Measurements from ENCODE around the gene ITPKB. TPM values are rescaled to one million over a fixed set of nuclear protein-coding genes. Genes with fewer than 3 reads are reported as not detected.

ITPKB gene
- total RNA-seq, 1 experiment from 2014 or later: 9.5 TPM

- CTCF ChIA-PET: interaction anchor here (0.7 to 2.2 kb wide), 13 partner anchors 10 to 252 kb away, joined by 3 to 12 read pairs (median 3); no protein-coding TSS in a partner anchor
- DNase-seq (ENCODE audit: unreplicated experiment): peak; percentile 94
- no TSS peak for BruUV-seq (replicated peaks)
Observed at GRCh38 chr1:226677027-226678020, 61.8 kb downstream of the ITPKB start.

GRCh38 chr1:226676381-226676780 is 62.7 kb downstream of the ITPKB start:
- no peak for DNase-seq (ENCODE audit: unreplicated experiment)
- H3K27me3 Mint-ChIP-seq (ENCODE audit: insufficient read depth, unreplicated experiment): no peaks in the 10 kb centered on the region
- intact Hi-C loops (cut with micrococcal nuclease): loop anchor here (2.0 kb wide), 1 partner anchor 26 kb away; no protein-coding TSS in a partner anchor
- peak overlapping the region; percentile 94 for H3K27ac Mint-ChIP-seq (ENCODE audit: low read depth, unreplicated experiment)
- ChIA-PET POLR2A (interaction anchor here (0.8 to 4.6 kb wide), 16 partner anchors 8 to 298 kb away, joined by 3 to 47 read pairs (median 7); partner anchors contain the start of gene ITPKB), CTCF (interaction anchor here (0.7 to 2.2 kb wide), 9 partner anchors 9 to 251 kb away, joined by 3 to 12 read pairs (median 3); no protein-coding TSS in a partner anchor)
- no peaks in the 10 kb centered on the region for H3K9me3 Mint-ChIP-seq (ENCODE audit: unreplicated experiment)
- no peaks in the 10 kb centered on the region for H3K36me3 Mint-ChIP-seq (ENCODE audit: insufficient read depth, unreplicated experiment)
- H3K4me3 Mint-ChIP-seq (ENCODE audit: unreplicated experiment): no peak overlapping the region
- BruUV-seq (replicated peaks): no TSS peak
- TF ChIP-seq CTCF (IDR thresholded peaks at IDR 0.05; ENCODE audit: unreplicated experiment): no peak
- peaks cover 30% of the 10 kb centered on the region for H3K4me1 Mint-ChIP-seq (ENCODE audit: insufficient read depth, unreplicated experiment)

More at GRCh38 chr1:226677027-226678020, 61.8 kb downstream of the ITPKB start:
- POLR2A ChIA-PET: interaction anchor here (0.6 to 4.6 kb wide), 24 partner anchors 8 to 297 kb away, joined by 3 to 47 read pairs (median 4); partner anchors contain the start of genes ITPKB and STUM
- H3K9me3 Mint-ChIP-seq (ENCODE audit: unreplicated experiment): no peaks in the 10 kb centered on the region
- peak overlapping the region; percentile 94 for H3K27ac Mint-ChIP-seq (ENCODE audit: low read depth, unreplicated experiment)
- peaks cover 30% of the 10 kb centered on the region for H3K4me1 Mint-ChIP-seq (ENCODE audit: insufficient read depth, unreplicated experiment)
- intact Hi-C loops (cut with micrococcal nuclease): loop anchor here (2.0 kb wide), 1 partner anchor 25 kb away; no protein-coding TSS in a partner anchor
- no peaks in the 10 kb centered on the region for H3K36me3 Mint-ChIP-seq (ENCODE audit: insufficient read depth, unreplicated experiment)
- no peaks in the 10 kb centered on the region for H3K27me3 Mint-ChIP-seq (ENCODE audit: insufficient read depth, unreplicated experiment)
- TF ChIP-seq CTCF (IDR thresholded peaks at IDR 0.05; ENCODE audit: unreplicated experiment): no peak
- peak overlapping the region; percentile 64 for H3K4me3 Mint-ChIP-seq (ENCODE audit: unreplicated experiment)

GRCh38 chr1:226675715-226676357 is 63.2 kb downstream of the ITPKB start:
- Mint-ChIP-seq H3K4me3 (ENCODE audit: unreplicated experiment) (no peak overlapping the region), H3K36me3 (ENCODE audit: insufficient read depth, unreplicated experiment) (no peaks in the 10 kb centered on the region), H3K9me3 (ENCODE audit: unreplicated experiment) (no peaks in the 10 kb centered on the region), H3K4me1 (ENCODE audit: insufficient read depth, unreplicated experiment) (peaks cover 30% of the 10 kb centered on the region), H3K27me3 (ENCODE audit: insufficient read depth, unreplicated experiment) (no peaks in the 10 kb centered on the region), H3K27ac (ENCODE audit: low read depth, unreplicated experiment) (peak overlapping the region; percentile 94)
- TF ChIP-seq CTCF (IDR thresholded peaks at IDR 0.05; ENCODE audit: unreplicated experiment): no peak
- ChIA-PET POLR2A (interaction anchor here (1.0 to 4.6 kb wide), 9 partner anchors 8 to 139 kb away, joined by 3 to 47 read pairs (median 8); partner anchors contain the start of gene ITPKB), CTCF (interaction anchor here (1.2 to 1.6 kb wide), 2 partner anchors 36 to 38 kb away, joined by 3 read pairs; no protein-coding TSS in a partner anchor)
- intact Hi-C loops (cut with micrococcal nuclease): loop anchor here (2.0 kb wide), 1 partner anchor 27 kb away; no protein-coding TSS in a partner anchor
- BruUV-seq (replicated peaks): no TSS peak
- DNase-seq (ENCODE audit: unreplicated experiment): no peak

Data from MCF 10A (cell line).